Pons (tissue), 1 donor: ENCODE measurements around the gene RASSF8.
"Not testable (repeated sequence)": the region's sequence is repeated elsewhere in the genome, so short reads cannot be mapped to it uniquely, and the experiment has no call there.

Source experiments
- DNase-seq: peaks from one replicate; pipeline ENCODE4 v3.0.0-alpha.2; 2016; ENCODE audit warnings: low spot score

RASSF8 gene

DNA sequence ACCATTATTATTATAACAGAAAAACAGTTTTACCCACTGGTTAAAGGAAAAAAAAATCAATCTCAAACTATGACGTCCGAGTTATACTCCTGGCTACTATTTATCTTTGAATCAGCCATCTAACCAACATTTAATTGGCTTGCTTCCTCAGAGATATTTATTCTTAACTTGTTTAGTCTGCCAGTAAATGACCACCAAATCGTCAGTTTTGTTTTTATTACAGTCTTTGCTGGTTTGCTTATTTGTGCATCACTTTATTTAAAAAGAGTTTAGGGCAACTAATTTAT is 71.2 kb downstream of the RASSF8 start:
- no peak for DNase-seq

- peak; percentile 38 for DNase-seq
These were observed 71.9 kb downstream of the RASSF8 start for GRCh38 chr12:26030371-26030770.

GRCh38 chr12:26031318-26031717 is 72.8 kb downstream of the RASSF8 start:
- DNase-seq, result no peak

DNA sequence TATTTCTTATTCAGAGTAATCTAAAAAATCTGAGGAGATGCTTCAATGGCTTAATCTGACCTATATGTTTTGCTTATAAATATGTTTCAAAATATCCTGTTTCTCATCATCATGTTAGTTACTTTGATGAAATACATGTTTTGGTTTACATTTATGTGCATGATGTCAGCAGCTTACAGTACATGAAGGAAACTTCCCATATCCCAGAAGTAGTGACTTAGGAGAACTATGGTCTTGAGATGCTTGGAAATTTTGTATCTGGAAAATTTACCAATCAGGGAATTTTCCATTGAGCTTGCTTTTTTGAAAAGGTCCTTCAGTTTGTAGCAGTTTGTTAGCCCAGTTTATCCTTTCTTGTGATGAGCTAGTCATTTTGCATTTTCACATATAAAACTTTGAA is 73.3 kb downstream of the RASSF8 start:
- DNase-seq, result peak; percentile 40

GRCh38 chr12:26032290-26032689 is 73.8 kb downstream of the RASSF8 start:
- DNase-seq, result peak; percentile 35

- DNase-seq, result peak; percentile 33
These were observed 74.3 kb downstream of the RASSF8 start for GRCh38 chr12:26032719-26033241.

GRCh38 chr12:26034371-26035142 is 76.1 kb downstream of the RASSF8 start:
- DNase-seq, result no peak

- no peak for DNase-seq
These were observed 78.4 kb downstream of the RASSF8 start for GRCh38 chr12:26036877-26037276.

DNA sequence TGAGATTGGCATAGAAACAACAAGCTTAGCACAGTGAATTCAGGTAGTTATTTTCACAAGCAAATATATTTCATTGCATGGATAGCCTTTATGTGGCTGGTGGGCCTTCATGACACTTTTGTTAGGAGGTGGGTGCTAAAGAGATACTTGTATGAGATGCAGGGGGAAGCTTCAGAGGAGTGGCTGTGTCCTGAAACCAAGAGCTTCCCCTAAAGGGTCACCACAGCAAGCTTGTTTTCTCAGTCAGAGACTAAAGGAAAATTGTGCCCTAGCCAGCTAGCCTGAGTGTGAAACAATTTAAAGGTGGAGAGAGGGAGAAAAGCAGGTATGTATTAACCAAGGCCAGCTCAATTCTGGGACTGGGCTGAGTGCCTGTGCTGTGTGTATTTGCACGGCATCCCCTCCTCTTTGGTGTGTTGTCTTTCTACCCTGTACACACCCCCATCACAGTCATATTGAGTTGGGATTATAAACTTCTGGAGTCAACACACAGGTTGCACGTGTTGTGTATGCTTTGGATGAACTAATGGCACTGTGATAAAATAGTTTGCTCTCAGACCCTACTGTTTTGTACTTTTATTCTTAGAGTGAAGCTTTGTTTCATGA is 79.2 kb downstream of the RASSF8 start:
- DNase-seq, result no peak

- peak; percentile 59 for DNase-seq
These were observed 84.2 kb downstream of the RASSF8 start for GRCh38 chr12:26042645-26043044.

- peak; percentile 69 for DNase-seq
These were observed 84.9 kb downstream of the RASSF8 start for GRCh38 chr12:26043135-26044006.

DNA sequence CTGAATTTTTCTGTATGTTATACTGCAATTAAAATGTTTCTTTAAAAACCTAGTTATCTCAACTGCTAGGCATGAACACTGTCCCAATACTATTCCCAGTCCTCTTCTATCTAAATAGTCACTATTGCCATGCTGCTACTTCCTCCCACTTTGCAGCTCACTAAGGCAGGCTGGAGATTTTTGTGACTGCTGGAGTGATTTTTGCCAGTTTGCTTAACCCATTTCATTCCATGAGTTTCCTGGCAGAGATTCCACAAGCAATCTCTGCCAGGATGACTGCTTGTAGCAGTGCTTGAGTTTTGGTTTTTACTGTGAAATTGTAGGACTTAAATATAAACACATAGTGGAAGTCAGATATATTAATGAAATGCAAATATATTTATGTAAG is 85.5 kb downstream of the RASSF8 start:
- no peak for DNase-seq

GRCh38 chr12:26044592-26044991 is 86.1 kb downstream of the RASSF8 start:
- peak; percentile 38 for DNase-seq

DNA sequence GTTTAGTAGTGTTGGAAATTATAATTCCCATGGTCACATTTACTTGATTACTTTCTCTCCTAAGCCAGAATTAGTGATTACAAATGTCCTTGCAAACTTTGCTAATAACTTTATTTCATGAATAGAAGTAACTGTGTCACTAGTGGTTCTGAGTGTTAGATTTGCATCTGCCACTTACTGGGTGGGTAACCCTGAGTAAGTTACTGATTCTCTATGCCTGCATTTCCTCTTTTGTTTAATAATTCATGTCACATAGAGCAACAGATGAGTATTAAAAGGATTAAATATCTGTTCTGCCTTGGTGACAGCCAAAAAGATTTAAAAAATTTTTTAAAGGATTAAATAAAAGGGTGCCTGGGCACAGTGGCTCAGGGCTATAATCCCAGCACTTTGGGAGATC is 87.7 kb downstream of the RASSF8 start:
- DNase-seq, result no peak

- no peak for DNase-seq
These were observed 88.4 kb downstream of the RASSF8 start for GRCh38 chr12:26046906-26047305.

DNA sequence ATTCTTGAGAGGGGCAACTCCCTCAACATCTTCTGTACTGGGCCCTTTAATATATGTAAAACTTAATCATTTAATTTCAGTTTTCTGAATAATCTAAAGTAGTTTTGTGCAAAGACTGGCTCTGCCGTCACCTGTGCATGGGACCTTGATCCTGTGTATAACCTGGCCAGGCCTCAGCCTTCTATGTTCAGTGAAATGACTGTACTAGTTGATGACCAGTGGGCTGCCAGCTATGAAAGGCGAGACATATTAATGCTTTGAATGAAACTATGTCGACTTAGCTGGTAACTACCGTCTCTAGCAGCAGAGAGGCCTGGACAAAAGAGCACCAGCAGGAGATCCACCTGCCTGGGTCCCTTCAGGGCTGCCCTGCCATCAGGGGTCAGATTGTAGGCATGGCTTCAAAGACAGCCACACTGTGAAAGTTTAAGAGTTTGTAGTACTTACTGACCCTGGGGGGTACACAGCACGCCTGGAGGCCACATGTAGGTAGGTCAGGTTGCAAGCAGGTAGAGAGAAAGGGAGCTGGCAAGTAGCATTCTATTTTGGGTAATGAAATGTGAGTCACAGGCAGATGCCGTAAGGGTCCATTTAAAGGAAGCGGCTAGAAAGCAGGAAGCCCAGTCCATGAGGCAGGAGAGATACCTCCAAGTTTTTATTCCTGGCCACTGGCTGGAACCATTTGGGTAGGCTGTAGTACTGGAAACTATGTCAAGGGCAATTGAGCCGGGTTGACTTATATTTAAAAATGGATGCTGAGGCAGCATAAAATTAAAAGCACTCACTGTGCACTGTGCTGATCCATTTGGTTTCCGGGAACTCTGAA is 89.1 kb downstream of the RASSF8 start:
- DNase-seq, result no peak

DNA sequence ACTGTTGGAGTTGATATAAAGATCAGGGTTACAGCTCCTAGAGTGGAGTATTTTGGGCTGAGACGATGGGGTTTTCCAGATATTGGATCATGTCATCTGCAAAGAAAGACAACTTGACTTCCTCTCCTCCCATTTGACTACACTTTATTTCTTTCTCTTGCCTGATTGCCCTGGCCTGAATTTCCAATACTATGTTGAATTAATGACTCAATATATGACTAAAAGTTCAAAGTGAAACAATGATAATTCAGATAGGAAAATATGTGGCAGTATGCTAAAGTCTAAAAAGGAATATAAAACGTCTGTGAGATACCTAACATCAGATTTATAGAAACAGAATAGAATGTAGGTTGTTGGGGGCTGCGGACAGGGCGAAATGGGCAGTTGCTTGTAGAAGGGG is 94.2 kb downstream of the RASSF8 start:
- no peak for DNase-seq

- DNase-seq, result no peak
These were observed 95.9 kb downstream of the RASSF8 start for GRCh38 chr12:26054383-26054782.

GRCh38 chr12:26055087-26055486 is 96.6 kb downstream of the RASSF8 start:
- DNase-seq, result no peak

DNA sequence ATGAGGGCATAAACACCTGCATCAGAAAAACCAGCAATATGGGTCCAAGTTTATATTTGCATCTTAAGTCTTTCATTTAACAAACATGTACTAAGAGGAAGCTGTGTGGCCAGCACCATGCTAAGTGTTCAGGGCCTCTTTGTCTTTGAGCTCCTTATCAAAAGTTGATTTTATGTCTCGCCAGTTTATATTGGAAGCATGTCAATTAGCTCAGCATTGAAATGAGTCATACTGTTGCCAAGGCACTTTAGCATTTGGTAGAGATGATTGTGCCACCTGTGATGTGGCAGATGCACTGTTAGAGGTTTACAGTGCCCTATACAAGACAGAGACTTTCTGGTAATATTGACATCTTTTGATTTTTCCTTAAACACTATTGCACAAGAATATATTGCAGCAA is 97.9 kb downstream of the RASSF8 start:
- no peak for DNase-seq

DNA sequence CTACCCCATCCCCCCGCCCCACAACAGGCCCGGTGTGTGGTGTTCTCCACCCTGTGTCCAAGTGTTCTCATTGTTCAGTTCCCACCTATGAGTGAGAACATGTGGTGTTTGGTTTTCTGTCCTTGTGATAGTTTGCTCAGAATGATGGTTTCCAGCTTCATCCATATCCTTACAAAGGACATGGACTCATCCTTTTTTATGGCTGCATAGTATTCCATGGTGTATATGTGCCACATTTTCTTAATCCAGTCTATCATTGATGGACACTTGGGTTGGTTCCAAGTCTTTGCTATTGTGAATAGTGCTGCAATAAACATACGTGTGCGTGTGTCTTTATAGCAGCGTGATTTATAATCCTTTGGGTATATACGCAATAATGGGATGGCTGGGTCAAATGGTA is 98.8 kb downstream of the RASSF8 start:
- not testable (repeated sequence) for DNase-seq

DNA sequence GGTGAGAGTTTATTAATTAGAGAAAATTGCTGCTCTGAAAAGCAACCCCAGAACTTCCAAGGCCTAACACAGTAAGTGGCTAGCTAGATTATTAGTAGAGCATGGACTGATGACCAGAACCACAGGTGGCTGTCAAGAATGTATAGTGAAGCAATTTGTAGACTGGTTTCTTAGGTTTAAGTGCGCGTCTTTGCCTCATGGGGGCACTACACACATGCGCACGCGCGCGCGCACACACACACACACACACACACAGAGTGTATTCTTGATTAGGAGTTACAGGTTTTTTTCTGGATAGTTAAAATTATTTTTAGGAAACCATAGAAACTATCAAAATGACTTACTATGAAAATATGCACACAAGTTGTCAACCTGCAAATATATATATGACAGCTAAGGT is 99.8 kb downstream of the RASSF8 start:
- DNase-seq, result no peak
